GM12878 (cell line): ENCODE results near the gene ADGRD1. TPM values are rescaled to one million over a fixed set of nuclear protein-coding genes. Genes with fewer than 3 reads are reported as not detected.

ENCODE experiments used
- ATAC-seq: fragments of 200-7000 bp; cut with Tn5 transposase; 3 replicates; pipeline ENCODE4 v1.9.1; 2020; ENCODE audit warnings: mild to moderate bottlenecking, moderate library complexity
- BruUV-seq: library from RNA; stranded (reverse); fragments of 400-500 nt; replicated peaks from 2 replicates; lab custom pipeline; 2021; lab: Mats Ljungman, UMichigan
- CTCF ChIA-PET: fragments of 300-600 bp; sonication (Branson Sonifier 250); formaldehyde crosslinking; extraction: SDS; loops from one replicate; lab custom pipeline; 2021; ENCODE audit warnings: inconsistent platforms; lab: Yijun Ruan, JAX
- POLR2A ChIA-PET: fragments of 350-600 bp; formaldehyde crosslinking; extraction: SDS; loops from one replicate; lab custom pipeline; 2021; ENCODE audit warnings: inconsistent platforms; lab: Charles Lee
- RAD21 ChIA-PET: fragments of 300-600 bp; sonication (Branson Sonifier 250); formaldehyde crosslinking; loops from one replicate; lab custom pipeline; 2023; ENCODE audit warnings: antibody characterized with exemption; ENCODE audit not compliant: unreplicated experiment; lab: Charles Lee
- SMC1A ChIA-PET: fragments of 300-600 bp; sonication (Branson Sonifier 250); formaldehyde crosslinking; loops from one replicate; lab custom pipeline; 2023; ENCODE audit not compliant: unreplicated experiment, uncharacterized antibody; lab: Charles Lee
- DNase-seq: peaks from one replicate; pipeline ENCODE4 v3.0.0-alpha.2; 2011; ENCODE audit warnings: low read depth, low spot score
- FAIRE-seq: peaks from 3 replicates; lab custom pipeline; 2011; peaks lifted over from hg19 to GRCh38; lab: Jason Lieb, UNC
- H2AFZ ChIP-seq: 2 replicates; pipeline ENCODE4 v1.6.0; 2011; ENCODE audit warnings: low read depth, low read length, control low read depth; ENCODE audit not compliant: control insufficient read depth
- H3K27ac ChIP-seq: 2 replicates; pipeline ENCODE4 v1.5.1; 2011; ENCODE audit warnings: control low read depth; ENCODE audit not compliant: control insufficient read depth, insufficient read depth
- H3K27me3 ChIP-seq, 2 experiments: replicated peaks in 1 of 2; 2 replicates each; pipeline versions ENCODE4 v1.6.0 to v1.6.1; 2011; ENCODE audit warnings: low read length in 1 of 2; ENCODE audit not compliant: control insufficient read depth in 2 of 2, insufficient read depth in 2 of 2
- H3K36me3 ChIP-seq, 2 experiments: 2 replicates each; pipeline ENCODE4 v1.5.1; 2011; ENCODE audit warnings: low read length in 1 of 2; ENCODE audit not compliant: control insufficient read depth in 2 of 2, insufficient read depth in 2 of 2
- H3K4me1 ChIP-seq: 2 replicates; pipeline ENCODE4 v1.6.1; 2011; ENCODE audit warnings: mild to moderate bottlenecking, low read length, moderate library complexity, mixed read lengths; ENCODE audit not compliant: control insufficient read depth, insufficient read depth
- H3K4me2 ChIP-seq: 2 replicates; pipeline ENCODE4 v1.6.0; 2011; ENCODE audit warnings: control low read depth; ENCODE audit not compliant: control insufficient read depth, insufficient read depth
- H3K4me3 ChIP-seq: fragments of 200-600 bp; sonication (generic); 2 replicates; pipeline ENCODE4 v1.5.1; 2016
- H3K79me2 ChIP-seq: 2 replicates; pipeline ENCODE4 v1.6.0; 2011; ENCODE audit warnings: low read length; ENCODE audit not compliant: control insufficient read depth, insufficient read depth
- H3K9ac ChIP-seq: 2 replicates; pipeline ENCODE4 v1.8.0; 2011; ENCODE audit warnings: low read length, control low read depth, mixed read lengths; ENCODE audit not compliant: control insufficient read depth, insufficient read depth
- H3K9me3 ChIP-seq: replicated peaks from 3 replicates; pipeline ENCODE4 v1.5.1; 2011; ENCODE audit warnings: mild to moderate bottlenecking, low read length; ENCODE audit not compliant: control insufficient read depth, insufficient read depth
- H4K20me1 ChIP-seq: 2 replicates; pipeline ENCODE4 v1.6.0; 2011; ENCODE audit not compliant: control insufficient read depth, insufficient read depth
- BCL11A ChIP-seq: IDR thresholded peaks from 2 replicates; pipeline ENCODE4 v1.6.1; 2011; ENCODE audit warnings: low read depth, low read length
- CEBPZ ChIP-seq: fragments of 150-350 bp; IDR thresholded peaks from 2 replicates; pipeline ENCODE4 v1.6.1; 2016; ENCODE audit warnings: low read depth, low read length
- CUX1 ChIP-seq: IDR thresholded peaks from 2 replicates; pipeline ENCODE4 v1.6.1; 2012; ENCODE audit warnings: improper control_type of control experiment, low read depth, low read length; ENCODE audit not compliant: insufficient replicate concordance
- IKZF2 ChIP-seq, 2 experiments: fragments of 450-650 bp; IDR thresholded peaks; 2 replicates each; pipeline ENCODE4 v1.6.1; 2017; ENCODE audit warnings: mild to moderate bottlenecking in 2 of 2, moderate library complexity in 2 of 2
- NFXL1 ChIP-seq: fragments of 450-650 bp; IDR thresholded peaks from 2 replicates; pipeline ENCODE4 v1.6.1; 2017; ENCODE audit warnings: antibody characterized with exemption, mild to moderate bottlenecking, borderline replicate concordance
- RAD21 ChIP-seq: IDR thresholded peaks from 2 replicates; pipeline ENCODE4 v1.6.1; 2011; ENCODE audit warnings: mild to moderate bottlenecking, low read depth, low read length, moderate library complexity; ENCODE audit not compliant: insufficient read depth
- RELA ChIP-seq: fragments of 450-650 bp; IDR thresholded peaks from 2 replicates; pipeline ENCODE4 v1.8.0; 2014; ENCODE audit warnings: borderline replicate concordance; ENCODE audit not compliant: partially characterized antibody
- USF2 ChIP-seq: IDR thresholded peaks from 2 replicates; pipeline ENCODE4 v1.6.1; 2011; ENCODE audit warnings: low read depth, low read length, improper control_type of control experiment, borderline replicate concordance
- WGBS: methylation state at CpG from one replicate; pipeline ENCODE4 v1.1.6; 2016; ENCODE audit warnings: low lambda C conversion rate; ENCODE audit not compliant: insufficient replicate concordance, insufficient coverage; ENCODE audit errors: missing lambda C conversion rate; 5-methylcytosine and 5-hydroxymethylcytosine counted together
- in situ Hi-C: fragments of 300-500 bp; cut with MboI; formaldehyde crosslinking; loops from 9 replicates; pipeline ENCODE4 v1.14.3; 2018; ENCODE audit warnings: mixed read lengths
- intact Hi-C: fragments of 100-400 bp; cut with micrococcal nuclease; formaldehyde crosslinking; loops from one replicate; pipeline ENCODE4 v1.14.2; 2022; ENCODE audit not compliant: unreplicated experiment
- polyA plus RNA-seq, 11 experiments: library from polyadenylated mRNA; depleted of rRNA in 4 of 11; unstranded in 6 of 11; stranded (reverse) in 5 of 11; fragments of >200 nt; fragmentation: Nextera tagmentation in 4 of 11; fragmentation: Illumina TruSeq in 1 of 11; extraction: Ambion mirVana in 4 of 11; extraction: Trizol in 1 of 11; gene quantifications; 1 replicate in 1 of 11; 2 replicates in 10 of 11; pipeline versions ENCODE4 v1.2.1 to v1.2.3, GENCODE V29; 2011 to 2016; ENCODE audit warnings: inconsistent platforms in 2 of 11, missing spikeins in 2 of 11, low read depth in 1 of 11
- total RNA-seq, 4 experiments: library from RNA; depleted of rRNA in 3 of 4; stranded (reverse); fragments of >200 nt in 3 of 4; fragmentation: Illumina TruSeq in 1 of 4; extraction: Trizol in 1 of 4; gene quantifications; 2 replicates each; pipeline versions ENCODE4 v1.2.1 to v1.2.3, GENCODE V29; 2013 to 2021
- TF ChIP-seq, protein P1 (sequence below): fragments of 450-650 bp; IDR thresholded peaks from 2 replicates; pipeline ENCODE4 v1.6.1; 2017; ENCODE audit warnings: mild to moderate bottlenecking, moderate library complexity

The ADGRD1 gene
- total and polyA plus RNA-seq, 10 of the 15 experiments (the other 5 are each of a cell fraction or from before 2014, with no cell fraction given): 0.15 to 12.7 (median 1.2) TPM

GRCh38 chr12:130973109-130973508, 19.4 kb downstream of the ADGRD1 start:
- RAD21 ChIA-PET: no interaction called here
- no TSS peak for BruUV-seq
- no peak overlapping the region for H3K4me3 ChIP-seq
- intact Hi-C loops: no loop called here
- H3K79me2 ChIP-seq: no peaks in the 10 kb centered on the region
- no peaks in the 10 kb centered on the region for H3K27me3 ChIP-seq
- FAIRE-seq (no peak), ATAC-seq (no peak), DNase-seq (no peak)
- SMC1A ChIA-PET: interaction anchor here (1.5 kb wide), 2 partner anchors 9 to 20 kb away, joined by 3 to 4 read pairs; no protein-coding TSS in a partner anchor
- no peaks in the 10 kb centered on the region for H4K20me1 ChIP-seq
- in situ Hi-C loops: no loop called here
- no peak overlapping the region for H3K4me2 ChIP-seq
- H3K36me3 ChIP-seq: no peaks in the 10 kb centered on the region
- POLR2A ChIA-PET: no interaction called here
- H2AFZ ChIP-seq: no peak overlapping the region
- H3K9ac ChIP-seq: no peak overlapping the region
- 78% methylated on average over 11 of the region's 11 CpGs for WGBS
- CTCF ChIA-PET: interaction anchor here (0.6 kb wide), 1 partner anchor 81 kb away, joined by 3 read pairs; no protein-coding TSS in a partner anchor
- no peaks in the 10 kb centered on the region for H3K9me3 ChIP-seq
- no peak overlapping the region for H3K27ac ChIP-seq
- 0 out of 2 replicates have a peak, but pooled peaks cover 5% of the 10 kb centered on the region for H3K4me1 ChIP-seq
- TF ChIP-seq BCL11A: no peak
- TF ChIP-seq USF2: no peak
- TF ChIP-seq IKZF2 (IDR thresholded peaks at IDR 0.05): no peak
- TF ChIP-seq, protein P1, sequence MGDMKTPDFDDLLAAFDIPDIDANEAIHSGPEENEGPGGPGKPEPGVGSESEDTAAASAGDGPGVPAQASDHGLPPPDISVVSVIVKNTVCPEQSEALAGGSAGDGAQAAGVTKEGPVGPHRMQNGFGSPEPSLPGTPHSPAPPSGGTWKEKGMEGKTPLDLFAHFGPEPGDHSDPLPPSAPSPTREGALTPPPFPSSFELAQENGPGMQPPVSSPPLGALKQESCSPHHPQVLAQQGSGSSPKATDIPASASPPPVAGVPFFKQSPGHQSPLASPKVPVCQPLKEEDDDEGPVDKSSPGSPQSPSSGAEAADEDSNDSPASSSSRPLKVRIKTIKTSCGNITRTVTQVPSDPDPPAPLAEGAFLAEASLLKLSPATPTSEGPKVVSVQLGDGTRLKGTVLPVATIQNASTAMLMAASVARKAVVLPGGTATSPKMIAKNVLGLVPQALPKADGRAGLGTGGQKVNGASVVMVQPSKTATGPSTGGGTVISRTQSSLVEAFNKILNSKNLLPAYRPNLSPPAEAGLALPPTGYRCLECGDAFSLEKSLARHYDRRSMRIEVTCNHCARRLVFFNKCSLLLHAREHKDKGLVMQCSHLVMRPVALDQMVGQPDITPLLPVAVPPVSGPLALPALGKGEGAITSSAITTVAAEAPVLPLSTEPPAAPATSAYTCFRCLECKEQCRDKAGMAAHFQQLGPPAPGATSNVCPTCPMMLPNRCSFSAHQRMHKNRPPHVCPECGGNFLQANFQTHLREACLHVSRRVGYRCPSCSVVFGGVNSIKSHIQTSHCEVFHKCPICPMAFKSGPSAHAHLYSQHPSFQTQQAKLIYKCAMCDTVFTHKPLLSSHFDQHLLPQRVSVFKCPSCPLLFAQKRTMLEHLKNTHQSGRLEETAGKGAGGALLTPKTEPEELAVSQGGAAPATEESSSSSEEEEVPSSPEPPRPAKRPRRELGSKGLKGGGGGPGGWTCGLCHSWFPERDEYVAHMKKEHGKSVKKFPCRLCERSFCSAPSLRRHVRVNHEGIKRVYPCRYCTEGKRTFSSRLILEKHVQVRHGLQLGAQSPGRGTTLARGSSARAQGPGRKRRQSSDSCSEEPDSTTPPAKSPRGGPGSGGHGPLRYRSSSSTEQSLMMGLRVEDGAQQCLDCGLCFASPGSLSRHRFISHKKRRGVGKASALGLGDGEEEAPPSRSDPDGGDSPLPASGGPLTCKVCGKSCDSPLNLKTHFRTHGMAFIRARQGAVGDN: no peak
- no peak for TF ChIP-seq CUX1
- no peak for TF ChIP-seq RELA
- TF ChIP-seq RAD21: no peak
- TF ChIP-seq CEBPZ: no peak
- TF ChIP-seq NFXL1: no peak
